H7 (cell line): ENCODE measurements around the gene MVK. TPM values are rescaled to one million over a fixed set of nuclear protein-coding genes. Genes with fewer than 3 reads are reported as not detected.
A peak's percentile ranks its signal among the peaks of the same experiment; 100 is the strongest.

Experiments
- DNase-seq: peaks from one replicate; pipeline ENCODE4 v3.0.0; 2012
- H3K27me3 ChIP-seq: 2 replicates; pipeline ENCODE4 v1.6.0; 2011; ENCODE audit warnings: mild to moderate bottlenecking, low read length; ENCODE audit not compliant: control insufficient read depth, insufficient read depth
- H3K36me3 ChIP-seq: replicated peaks from 2 replicates; pipeline ENCODE4 v1.5.1; 2011; ENCODE audit warnings: low read length; ENCODE audit not compliant: control insufficient read depth, insufficient read depth
- H3K4me3 ChIP-seq: 2 replicates; pipeline ENCODE4 v1.5.1; 2011; ENCODE audit warnings: low read depth, mild to moderate bottlenecking, control low read depth, low read length, moderate library complexity; ENCODE audit not compliant: insufficient read depth
- total RNA-seq: library from RNA; depleted of rRNA; stranded (reverse); fragments of >200 nt; shearing (Covaris generic); gene quantifications from 2 replicates; pipeline ENCODE4 v1.2.3, GENCODE V29; 2014; rRNA removed

The MVK gene
- 33.4 and 47.1 TPM in 2 replicates for total RNA-seq

DNA sequence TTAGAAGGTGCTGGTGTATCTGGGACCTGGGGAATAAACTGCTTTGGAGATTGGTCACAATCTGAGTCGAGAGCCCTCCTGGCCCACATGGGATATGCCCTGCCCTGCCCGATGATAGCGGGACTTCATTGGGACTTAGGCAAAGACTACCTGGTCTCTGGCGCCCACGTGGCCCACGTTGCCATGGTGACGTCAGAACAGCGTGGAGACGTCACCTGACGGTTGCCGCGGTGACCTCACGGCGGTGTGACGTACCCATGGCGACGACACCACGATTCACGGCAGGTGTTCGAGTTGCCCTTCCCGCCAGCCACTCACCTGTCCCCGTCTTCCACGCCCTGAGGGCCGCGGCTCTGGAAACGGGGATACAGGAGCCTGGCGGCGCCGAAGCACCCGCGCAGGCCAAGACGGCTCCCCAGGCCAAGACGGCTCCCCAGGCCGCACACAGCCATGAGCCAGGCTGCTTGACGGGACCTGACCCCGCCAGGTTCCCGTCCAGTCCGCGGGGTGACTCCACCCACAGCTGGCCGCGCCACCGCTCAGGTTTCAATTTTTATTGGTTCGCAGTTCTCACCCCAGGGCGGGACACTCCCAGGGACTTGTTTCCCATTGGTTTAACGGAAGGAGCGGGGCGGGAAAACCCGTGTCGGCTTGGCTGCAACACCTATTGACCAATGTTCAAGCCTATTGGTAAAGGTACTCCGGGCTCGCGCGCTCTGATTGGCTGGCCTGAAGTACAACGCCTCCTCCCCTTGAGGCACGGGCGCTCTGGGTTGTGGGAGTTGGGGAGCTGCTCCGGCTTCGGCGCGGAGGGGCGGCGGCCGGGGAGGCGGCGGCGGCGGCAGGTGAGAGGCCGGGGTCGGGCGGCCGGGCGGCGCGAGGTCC lies at the start of gene MVK, which contains the start of gene MMAB:
Gene MVK, plus strand, starts transcription at position 766 of the 885 bp plus-strand sequence. CDS start 1,029 bp downstream, outside the sequence.
Gene MMAB, minus strand, starts transcription at position 476 of the 885 bp plus-strand sequence. Its CDS starts 24 bp downstream, at position 452.
- DNase-seq = peak; percentile 99
- H3K27me3 ChIP-seq = no peaks in the 10 kb centered on the region
- H3K36me3 ChIP-seq = peaks cover 17% of the 10 kb centered on the region

DNA sequence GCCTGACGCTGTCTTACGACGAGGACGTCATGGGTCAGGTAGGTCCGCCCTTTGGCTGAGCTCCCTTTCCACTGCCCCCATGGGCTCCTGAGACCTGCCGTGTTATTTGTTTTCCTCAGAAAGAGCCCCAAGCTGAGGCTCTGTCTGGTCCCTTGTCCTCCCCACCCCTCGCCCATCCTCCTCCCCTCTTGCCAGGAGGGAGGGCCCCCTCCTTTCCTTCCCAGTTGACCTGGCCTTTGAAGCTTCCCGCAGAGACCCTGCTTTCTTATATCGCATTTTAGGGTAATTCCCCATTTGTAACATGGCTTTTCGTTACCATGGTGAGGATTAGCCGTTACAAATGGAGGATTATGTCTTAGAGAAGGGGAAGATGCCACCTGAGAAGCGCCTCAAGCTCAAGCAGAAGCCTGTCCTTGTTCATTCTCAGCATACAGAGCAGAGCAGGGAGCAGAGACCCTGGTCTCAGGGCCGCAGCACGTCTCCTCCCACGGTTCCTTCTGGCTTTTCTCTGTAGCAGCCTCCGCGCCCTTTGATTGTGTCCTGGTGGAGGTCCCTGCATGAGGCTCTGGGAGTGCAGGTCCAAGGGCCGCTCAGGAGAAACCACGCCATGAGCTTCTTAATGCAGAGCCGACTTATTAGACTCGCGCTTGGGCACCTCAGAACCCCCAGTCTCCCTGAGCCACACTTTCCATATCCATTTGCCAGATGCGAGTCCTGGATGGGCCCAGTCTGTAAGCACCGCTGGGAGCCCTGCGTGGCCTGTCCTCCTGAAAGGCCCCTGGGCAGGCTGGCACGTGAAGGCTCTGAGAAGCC lies 48.9 kb upstream of the MVK start:
- H3K4me3 ChIP-seq = no peak overlapping the region
- H3K27me3 ChIP-seq = no peaks in the 10 kb centered on the region
- H3K36me3 ChIP-seq = peaks cover 7% of the 10 kb centered on the region
- DNase-seq = peak; percentile 57

More for the DNA sequence above, at the start of gene MVK, which contains the start of gene MMAB:
- peak within 1 kb of the TSS; percentile 68 for H3K4me3 ChIP-seq

DNA sequence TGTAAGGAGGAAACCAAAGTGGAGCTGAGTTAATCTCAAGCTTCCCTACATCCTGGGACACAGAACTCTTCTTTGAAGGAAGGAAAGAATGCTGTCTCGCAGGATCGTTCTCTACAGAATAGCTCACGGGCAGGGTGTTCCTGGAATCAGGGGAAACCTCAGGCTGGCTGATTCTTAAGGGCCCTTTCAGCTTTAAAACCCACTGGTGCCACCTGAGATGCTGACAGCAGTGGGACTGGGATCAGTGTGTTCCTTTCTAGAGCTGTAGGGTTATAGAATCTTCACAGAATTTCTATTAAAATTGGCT lies 48.4 kb upstream of the MVK start:
- H3K4me3 ChIP-seq = no peak overlapping the region
- no peaks in the 10 kb centered on the region for H3K27me3 ChIP-seq

DNA sequence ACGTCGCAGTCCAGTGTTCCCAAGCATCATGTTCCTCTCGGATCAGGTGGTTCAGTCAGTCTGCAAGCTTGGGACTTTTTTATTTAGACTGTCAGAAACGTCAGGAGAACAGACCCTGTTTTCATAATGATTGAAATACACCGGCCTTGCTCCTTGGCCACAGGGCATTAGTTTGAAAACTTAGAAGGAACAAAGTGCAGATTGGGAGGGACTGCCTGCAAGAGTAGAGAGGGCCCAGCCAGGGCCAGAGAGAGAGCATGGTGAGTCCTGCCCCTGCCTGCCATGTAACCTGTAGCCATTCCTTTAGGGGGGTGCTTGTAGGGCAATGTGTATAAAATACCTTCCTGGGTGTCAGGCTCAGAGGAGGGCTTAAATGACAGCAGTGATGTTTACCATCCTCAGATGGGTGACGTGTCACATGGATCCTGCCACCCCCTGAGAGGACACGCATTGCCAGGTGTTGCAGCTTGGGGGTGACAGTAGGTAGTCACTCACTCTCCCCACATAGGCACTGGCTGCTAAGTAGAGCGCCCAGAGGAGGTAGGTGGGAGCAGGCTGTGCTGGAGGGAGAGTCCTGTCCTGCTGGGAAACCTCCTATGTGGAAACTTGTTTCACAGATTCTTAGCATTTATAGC lies 46.0 kb upstream of the MVK start:
- DNase-seq = no peak
- H3K36me3 ChIP-seq = 0 out of 2 replicates have a peak, but pooled peaks cover 2% of the 10 kb centered on the region
- H3K27me3 ChIP-seq = no peaks in the 10 kb centered on the region
- H3K4me3 ChIP-seq = no peak overlapping the region

More for the DNA sequence above, 48.4 kb upstream of the MVK start:
- DNase-seq = no peak
- H3K36me3 ChIP-seq = peaks cover 7% of the 10 kb centered on the region

DNA sequence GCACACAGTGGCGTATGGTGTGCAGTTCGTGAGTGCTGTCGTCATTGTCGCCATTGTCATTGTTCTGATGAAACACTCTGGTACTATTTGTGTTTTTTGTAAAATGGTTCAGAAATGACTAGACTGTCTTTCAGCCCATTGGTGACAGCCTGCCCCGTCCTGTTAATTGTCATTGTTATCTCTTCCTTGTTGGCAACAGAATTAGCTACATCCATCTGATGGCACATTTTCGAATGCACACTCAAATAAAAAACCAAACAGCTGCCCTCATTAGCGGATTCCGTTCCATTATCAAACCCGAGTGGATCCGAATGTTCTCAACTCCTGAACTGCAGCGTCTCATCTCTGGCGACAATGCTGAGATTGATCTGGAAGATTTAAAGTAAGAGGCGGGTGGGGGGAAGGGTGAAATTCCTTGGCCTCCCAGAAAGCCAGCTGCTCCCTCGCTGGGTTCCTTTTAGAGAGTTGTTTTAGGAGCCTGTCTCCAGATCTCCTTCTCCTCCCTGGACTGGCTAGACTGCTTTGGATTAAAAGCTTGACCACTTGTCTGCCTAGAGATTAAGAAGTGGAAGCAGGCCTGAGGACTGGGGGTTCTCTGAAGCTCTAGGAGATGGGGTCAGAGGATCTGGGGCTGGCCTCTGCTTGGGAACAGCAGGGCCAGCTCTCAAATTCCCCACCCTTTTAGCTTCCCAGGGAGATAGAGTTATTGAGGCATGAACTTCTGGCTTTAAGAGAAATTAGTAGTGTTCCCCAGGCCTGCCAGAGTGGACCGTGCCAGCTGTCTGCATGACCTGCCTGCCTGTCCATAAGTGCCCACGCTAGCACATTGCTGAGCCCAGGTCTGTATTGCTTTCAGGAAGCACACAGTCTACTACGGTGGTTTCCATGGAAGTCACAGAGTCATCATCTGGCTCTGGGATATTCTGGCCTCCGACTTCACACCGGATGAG lies 43.6 kb upstream of the MVK start:
- Histone ChIP-seq H3K4me3 (no peak overlapping the region), H3K27me3 (no peaks in the 10 kb centered on the region), H3K36me3 (0 out of 2 replicates have a peak, but pooled peaks cover 2% of the 10 kb centered on the region)
- DNase-seq = peak; percentile 72

DNA sequence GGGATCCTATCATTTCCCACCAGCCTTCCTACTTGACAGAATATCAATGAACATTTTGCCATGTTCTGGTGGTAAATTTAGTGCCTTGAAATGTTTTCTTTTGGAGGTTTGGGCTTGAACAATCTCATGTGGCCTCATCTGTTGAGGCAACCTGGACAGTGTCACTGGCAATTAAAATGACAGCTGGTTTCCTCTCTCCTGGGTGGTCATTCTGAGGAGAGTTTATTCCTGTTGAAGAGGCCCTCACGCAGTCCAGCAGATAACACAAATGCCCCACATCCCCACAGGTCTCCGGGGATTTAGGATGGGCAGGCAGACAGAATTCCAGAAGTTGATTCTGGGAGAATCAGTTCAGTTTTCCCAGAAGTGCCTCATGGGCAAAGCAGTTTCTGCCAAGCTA lies 42.2 kb upstream of the MVK start:
- no peak overlapping the region for H3K4me3 ChIP-seq
- H3K36me3 ChIP-seq = 0 out of 2 replicates have a peak, but pooled peaks cover 2% of the 10 kb centered on the region
- DNase-seq = no peak
- no peaks in the 10 kb centered on the region for H3K27me3 ChIP-seq

DNA sequence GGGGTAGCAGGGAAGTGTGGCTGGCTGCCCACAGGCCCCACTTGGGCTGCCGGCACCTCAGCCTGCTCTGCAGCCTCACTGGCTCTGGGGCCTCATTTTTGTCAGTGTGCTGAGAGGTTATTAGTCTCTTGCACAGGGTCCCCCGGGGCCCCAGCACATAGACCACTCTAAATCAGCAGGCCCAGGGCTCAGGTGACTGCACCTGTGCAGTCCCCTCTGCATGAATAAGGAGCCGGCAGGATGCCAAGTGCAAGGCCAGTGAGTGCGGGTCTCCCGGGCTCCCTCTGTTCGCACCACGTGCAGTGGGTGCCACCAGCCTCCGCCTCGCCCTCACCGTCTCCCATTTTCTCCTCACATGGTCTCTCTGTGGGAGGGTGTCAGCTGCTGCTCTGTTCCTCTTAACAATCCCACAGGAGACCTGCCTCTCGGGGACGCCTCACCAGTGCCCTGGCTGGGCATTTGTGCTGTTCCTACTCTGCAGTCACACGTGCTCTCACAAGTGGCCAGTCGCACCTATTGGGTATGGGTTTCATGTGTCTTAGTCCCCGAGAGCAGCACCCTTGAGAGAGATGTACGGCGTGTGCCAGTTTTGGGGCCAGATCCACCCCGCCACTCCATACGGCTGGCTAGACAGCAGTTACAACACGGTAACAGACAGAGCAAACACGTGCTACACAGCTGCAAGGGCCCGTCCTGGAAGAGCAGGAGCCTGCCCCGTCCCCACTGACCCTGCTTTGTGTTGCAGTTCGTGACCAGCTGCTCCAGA lies 40.7 kb upstream of the MVK start:
- Histone ChIP-seq H3K4me3 (no peak overlapping the region), H3K36me3 (no peaks in the 10 kb centered on the region), H3K27me3 (no peaks in the 10 kb centered on the region)
- peak; percentile 44 for DNase-seq

DNA sequence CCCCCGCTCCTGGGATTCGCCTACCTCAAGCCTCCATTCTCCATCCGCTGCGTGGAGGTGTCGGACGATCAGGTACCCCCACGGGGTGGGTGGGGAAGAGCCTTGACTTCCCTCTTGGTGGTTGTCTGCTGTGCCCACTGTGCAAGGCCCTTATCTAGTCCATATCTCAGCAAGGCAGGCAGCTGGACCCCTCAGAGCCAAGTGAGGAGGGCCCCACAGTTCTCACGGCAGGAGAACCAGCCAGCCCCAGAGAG lies 40.2 kb upstream of the MVK start:
- Histone ChIP-seq H3K27me3 (no peaks in the 10 kb centered on the region), H3K4me3 (no peak overlapping the region), H3K36me3 (no peaks in the 10 kb centered on the region)
- DNase-seq = no peak

DNA sequence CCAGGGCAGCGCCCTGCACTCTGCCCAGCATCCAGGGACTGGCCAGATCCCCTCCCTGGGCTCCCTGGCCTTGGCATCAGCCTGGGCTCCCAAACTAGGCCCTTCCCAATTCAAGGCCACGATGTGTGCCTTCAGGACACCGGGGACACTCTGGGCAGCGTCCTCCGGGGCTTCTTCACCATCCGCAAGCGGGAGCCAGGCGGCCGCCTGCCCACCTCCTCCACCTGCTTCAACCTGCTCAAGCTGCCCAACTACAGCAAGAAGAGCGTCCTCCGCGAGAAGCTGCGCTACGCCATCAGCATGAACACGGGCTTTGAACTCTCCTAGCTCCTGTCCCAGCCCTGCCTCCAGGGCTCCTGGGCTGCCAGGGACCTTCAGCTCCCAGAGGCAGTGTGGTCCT lies 39.1 kb upstream of the MVK start:
- no peak for DNase-seq
- no peaks in the 10 kb centered on the region for H3K27me3 ChIP-seq
- no peaks in the 10 kb centered on the region for H3K36me3 ChIP-seq
- no peak overlapping the region for H3K4me3 ChIP-seq

DNA sequence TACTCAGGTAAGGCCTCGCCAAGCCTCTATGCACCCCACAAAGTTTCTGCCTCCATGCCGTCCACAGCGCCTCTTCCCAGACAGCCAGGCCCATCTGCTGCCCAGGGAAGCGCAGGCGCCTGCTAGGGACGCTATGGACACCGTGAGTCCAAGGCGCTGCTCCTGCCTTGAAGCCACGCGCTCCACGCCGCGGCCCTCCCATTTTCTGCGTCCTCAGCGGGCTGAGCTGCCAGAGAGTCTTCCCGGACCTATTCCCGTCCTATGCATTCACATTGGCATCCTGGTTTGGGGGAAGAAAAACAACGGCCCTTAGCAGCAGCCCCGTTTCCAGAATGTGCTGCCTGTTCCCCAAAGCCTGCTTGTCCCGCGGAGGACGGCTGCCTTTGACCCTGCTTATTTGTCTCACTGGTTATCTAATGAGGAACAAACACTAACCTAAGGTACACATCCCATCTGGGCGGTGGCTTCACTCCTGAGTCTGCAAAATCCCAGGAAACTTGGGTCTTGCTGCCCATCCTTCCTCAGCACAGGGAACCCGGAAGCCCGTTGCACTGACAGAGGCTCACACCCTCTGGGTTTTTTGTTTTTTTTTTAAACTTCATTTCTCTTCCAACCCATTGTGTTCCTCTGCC lies 38.2 kb upstream of the MVK start:
- DNase-seq = peak; percentile 39
- H3K27me3 ChIP-seq = no peaks in the 10 kb centered on the region
- H3K36me3 ChIP-seq = no peaks in the 10 kb centered on the region
- no peak overlapping the region for H3K4me3 ChIP-seq

DNA sequence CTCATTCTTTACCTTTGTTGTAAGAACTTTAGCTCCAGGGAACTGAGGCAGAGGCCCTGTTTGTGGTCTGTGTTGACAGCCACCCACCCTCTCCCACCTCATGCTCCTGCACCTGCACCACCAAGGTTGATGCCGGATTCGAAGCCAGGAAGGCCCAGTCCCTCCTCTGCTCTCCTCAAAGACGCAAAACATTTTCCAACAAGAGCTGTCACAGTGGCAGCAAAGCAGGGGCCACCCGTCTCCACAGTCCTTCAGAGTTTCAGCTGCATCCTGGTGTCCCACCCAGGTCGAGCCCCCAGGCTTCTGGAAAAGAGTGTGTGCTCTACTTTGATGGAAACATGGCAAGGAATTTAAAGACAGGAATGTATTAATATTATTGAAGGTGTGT lies 37.7 kb upstream of the MVK start:
- no peak overlapping the region for H3K4me3 ChIP-seq
- H3K27me3 ChIP-seq = no peaks in the 10 kb centered on the region
- H3K36me3 ChIP-seq = no peaks in the 10 kb centered on the region
- no peak for DNase-seq

DNA sequence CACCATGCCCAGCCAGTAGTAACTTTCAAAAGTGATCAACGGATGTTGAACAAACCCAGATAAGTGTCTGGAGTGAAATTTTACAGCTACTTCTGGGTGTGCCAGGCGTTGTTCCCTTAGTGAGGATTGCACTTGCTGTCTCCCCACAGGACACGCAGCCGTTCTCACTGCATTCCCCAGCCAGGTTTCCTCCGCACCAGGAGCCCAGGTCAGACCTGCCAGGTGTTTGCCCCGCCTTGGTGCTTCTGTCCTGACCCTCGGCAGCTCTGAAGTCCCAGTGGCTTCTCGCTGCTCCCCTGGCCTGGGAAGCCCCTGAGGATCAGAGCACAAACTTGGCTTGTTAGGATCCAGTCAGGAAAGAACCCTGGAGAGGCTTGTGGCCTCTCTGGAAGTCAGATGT lies 36.5 kb upstream of the MVK start:
- Histone ChIP-seq H3K27me3 (no peaks in the 10 kb centered on the region), H3K36me3 (no peaks in the 10 kb centered on the region), H3K4me3 (no peak overlapping the region)
- no peak for DNase-seq
